NCI-H1436 treated with DMSO at 0.1 percent for 48 hours (cell line): ENCODE measurements around the gene ARAP2.

Experiments used
- DNase-seq: peaks from one replicate; lab custom pipeline; 2025; lab: John Stamatoyannopoulos, UW

The ARAP2 gene

GRCh38 chr4:36244257-36245082, at the start of gene ARAP2:
TSS of gene ARAP2 (minus strand) at chr4:36244514. CDS start at chr4:36229486, 15,028 bp downstream.
- no peak for DNase-seq

- DNase-seq = no peak
Measured at GRCh38 chr4:36292556-36293188, 48.4 kb upstream of the ARAP2 start.

GRCh38 chr4:36290641-36291040, 46.3 kb upstream of the ARAP2 start:
- no peak for DNase-seq

- no peak for DNase-seq
Measured at GRCh38 chr4:36288731-36289426, 44.6 kb upstream of the ARAP2 start.

GRCh38 chr4:36286481-36286871, 42.2 kb upstream of the ARAP2 start:
- no peak for DNase-seq

GRCh38 chr4:36285784-36286480, 41.6 kb upstream of the ARAP2 start:
- no peak for DNase-seq

GRCh38 chr4:36283912-36284465, 39.7 kb upstream of the ARAP2 start:
- DNase-seq = no peak

- no peak for DNase-seq
Measured at GRCh38 chr4:36282503-36283030, 38.3 kb upstream of the ARAP2 start.

- no peak for DNase-seq
Measured at GRCh38 chr4:36281384-36282106, 37.2 kb upstream of the ARAP2 start, which contains the start of gene DTHD1. TSS of gene DTHD1 (plus strand) at chr4:36281616. CDS start at chr4:36281759, 143 bp downstream.

- DNase-seq = no peak
Measured at GRCh38 chr4:36280555-36280954, 36.2 kb upstream of the ARAP2 start.

GRCh38 chr4:36278789-36279188, 34.5 kb upstream of the ARAP2 start:
- DNase-seq = no peak

GRCh38 chr4:36277533-36277932, 33.2 kb upstream of the ARAP2 start:
- DNase-seq = no peak

- DNase-seq = no peak
Measured at GRCh38 chr4:36274158-36274557, 29.8 kb upstream of the ARAP2 start.

- DNase-seq = no peak
Measured at GRCh38 chr4:36273276-36273675, 29.0 kb upstream of the ARAP2 start.

GRCh38 chr4:36269533-36270173, 25.3 kb upstream of the ARAP2 start:
- DNase-seq = no peak

GRCh38 chr4:36269101-36269500, 24.8 kb upstream of the ARAP2 start:
- DNase-seq = no peak

GRCh38 chr4:36267486-36268268, 23.4 kb upstream of the ARAP2 start:
- DNase-seq = no peak

- DNase-seq = no peak
Measured at GRCh38 chr4:36264207-36264826, 20.0 kb upstream of the ARAP2 start.

- DNase-seq = no peak
Measured at GRCh38 chr4:36260731-36261130, 16.4 kb upstream of the ARAP2 start.
